K562 (cell line): ENCODE data around the gene APCDD1L.

Experiments
- HMG20A ChIP-seq: fragments of 450-650 bp; formaldehyde crosslinking; conservative IDR thresholded peaks from 2 replicates; pipeline ENCODE4 v1.4.0; 2020; ENCODE audit warnings: mild to moderate bottlenecking, mixed read lengths
- ZKSCAN1 ChIP-seq: fragments of 150-350 bp; IDR thresholded peaks from 2 replicates; pipeline ENCODE4 v1.6.1; 2016; ENCODE audit warnings: low read depth, low read length
- ZNF282 ChIP-seq: sonication (generic); formaldehyde crosslinking; IDR thresholded peaks from 2 replicates; pipeline ENCODE4 v1.8.1; 2023; ENCODE audit warnings: missing genetic modification reagents

GRCh38 chr20:58519940-58520712 lies 4.9 kb upstream of the APCDD1L start:
- TF ChIP-seq ZKSCAN1 (no peak), HMG20A (CRISPR knock-in tag) (no peak), ZNF282 (CRISPR knock-in tag) (no peak)
